Loucy (cell line): ENCODE results near the gene MARK3.

ENCODE experiments used
- H2AFZ ChIP-seq: fragments of 200-600 bp; sonication (generic); 2 replicates; pipeline ENCODE4 v1.6.0; 2016; ENCODE audit warnings: antibody characterized with exemption, mild to moderate bottlenecking, low read length, moderate library complexity
- H3F3A ChIP-seq: fragments of 200-600 bp; 2 replicates; pipeline ENCODE4 v1.6.0; 2016; ENCODE audit warnings: antibody characterized with exemption, low read depth, mild to moderate bottlenecking
- H3K27me3 ChIP-seq: fragments of 200-600 bp; sonication (generic); 2 replicates; pipeline ENCODE4 v1.6.1; 2014; ENCODE audit warnings: low read length, mild to moderate bottlenecking; ENCODE audit not compliant: insufficient read depth, poor library complexity, severe bottlenecking
- H3K36me3 ChIP-seq: fragments of 200-600 bp; sonication (generic); 2 replicates; pipeline ENCODE4 v1.6.1; 2016; ENCODE audit warnings: low read length; ENCODE audit not compliant: insufficient read depth
- H3K4me1 ChIP-seq: fragments of 200-600 bp; sonication (generic); 2 replicates; pipeline ENCODE4 v1.5.1; 2014; ENCODE audit warnings: low read length, mild to moderate bottlenecking; ENCODE audit not compliant: insufficient read depth, poor library complexity, severe bottlenecking
- H3K4me2 ChIP-seq: fragments of 200-600 bp; sonication (generic); 2 replicates; pipeline ENCODE4 v1.6.0; 2014; ENCODE audit warnings: antibody characterized with exemption, low read length, low read depth, mild to moderate bottlenecking; ENCODE audit not compliant: poor library complexity, severe bottlenecking
- H3K4me3 ChIP-seq: fragments of 200-600 bp; sonication (generic); 2 replicates; pipeline ENCODE4 v1.5.1; 2014; ENCODE audit warnings: low read length, mild to moderate bottlenecking, mixed read lengths; ENCODE audit not compliant: poor library complexity, severe bottlenecking
- H3K79me2 ChIP-seq: fragments of 200-600 bp; sonication (generic); 2 replicates; pipeline ENCODE4 v1.6.1; 2014; ENCODE audit warnings: low read length; ENCODE audit not compliant: insufficient read depth
- H3K9ac ChIP-seq: fragments of 200-600 bp; sonication (generic); 2 replicates; pipeline ENCODE4 v1.6.0; 2014; ENCODE audit warnings: mild to moderate bottlenecking, low read depth, low read length, moderate library complexity; ENCODE audit not compliant: poor library complexity, severe bottlenecking
- H3K9me2 ChIP-seq: fragments of 200-600 bp; sonication (generic); replicated peaks from 2 replicates; pipeline ENCODE4 v1.6.1; 2016; ENCODE audit warnings: low read depth, low read length, mixed read lengths
- H3K9me3 ChIP-seq: fragments of 200-600 bp; sonication (generic); 2 replicates; pipeline ENCODE4 v1.6.1; 2014; ENCODE audit warnings: mild to moderate bottlenecking, antibody characterized with exemption, low read length, low read depth; ENCODE audit not compliant: insufficient read depth
- H4K20me1 ChIP-seq: fragments of 200-600 bp; sonication (generic); 2 replicates; pipeline ENCODE4 v1.6.0; 2014; ENCODE audit warnings: antibody characterized with exemption, low read length, mild to moderate bottlenecking; ENCODE audit not compliant: insufficient read depth, poor library complexity, severe bottlenecking
- CTCF ChIP-seq: fragments of 200-600 bp; sonication (generic); conservative IDR thresholded peaks from 2 replicates; pipeline ENCODE4 v1.5.1; 2014; ENCODE audit warnings: mild to moderate bottlenecking, antibody characterized with exemption, low read length
- EZH2phosphoT487 ChIP-seq: fragments of 200-600 bp; IDR thresholded peaks from 2 replicates; pipeline ENCODE4 v1.6.1; 2018; ENCODE audit warnings: antibody characterized with exemption, mild to moderate bottlenecking, moderate library complexity, borderline replicate concordance

MARK3 gene

GRCh38 chr14:103393070-103393469, 7.9 kb downstream of the MARK3 start:
- Histone ChIP-seq H3K9me3 (no peaks in the 10 kb centered on the region), H3K79me2 (peaks cover 98% of the 10 kb centered on the region), H3K36me3 (no peaks in the 10 kb centered on the region), H3K4me2 (peak overlapping the region; percentile 7), H3K4me1 (peaks cover 55% of the 10 kb centered on the region), H3K9ac (no peak overlapping the region), H3K27me3 (no peaks in the 10 kb centered on the region), H3F3A (0 out of 2 replicates have a peak, but pooled peaks cover 5% of the 10 kb centered on the region), H3K4me3 (no peak overlapping the region), H2AFZ (no peak overlapping the region), H4K20me1 (peaks cover 75% of the 10 kb centered on the region), H3K9me2 (no peaks in the 10 kb centered on the region)
- TF ChIP-seq EZH2phosphoT487, result no peak
- TF ChIP-seq CTCF, result no peak

DNA sequence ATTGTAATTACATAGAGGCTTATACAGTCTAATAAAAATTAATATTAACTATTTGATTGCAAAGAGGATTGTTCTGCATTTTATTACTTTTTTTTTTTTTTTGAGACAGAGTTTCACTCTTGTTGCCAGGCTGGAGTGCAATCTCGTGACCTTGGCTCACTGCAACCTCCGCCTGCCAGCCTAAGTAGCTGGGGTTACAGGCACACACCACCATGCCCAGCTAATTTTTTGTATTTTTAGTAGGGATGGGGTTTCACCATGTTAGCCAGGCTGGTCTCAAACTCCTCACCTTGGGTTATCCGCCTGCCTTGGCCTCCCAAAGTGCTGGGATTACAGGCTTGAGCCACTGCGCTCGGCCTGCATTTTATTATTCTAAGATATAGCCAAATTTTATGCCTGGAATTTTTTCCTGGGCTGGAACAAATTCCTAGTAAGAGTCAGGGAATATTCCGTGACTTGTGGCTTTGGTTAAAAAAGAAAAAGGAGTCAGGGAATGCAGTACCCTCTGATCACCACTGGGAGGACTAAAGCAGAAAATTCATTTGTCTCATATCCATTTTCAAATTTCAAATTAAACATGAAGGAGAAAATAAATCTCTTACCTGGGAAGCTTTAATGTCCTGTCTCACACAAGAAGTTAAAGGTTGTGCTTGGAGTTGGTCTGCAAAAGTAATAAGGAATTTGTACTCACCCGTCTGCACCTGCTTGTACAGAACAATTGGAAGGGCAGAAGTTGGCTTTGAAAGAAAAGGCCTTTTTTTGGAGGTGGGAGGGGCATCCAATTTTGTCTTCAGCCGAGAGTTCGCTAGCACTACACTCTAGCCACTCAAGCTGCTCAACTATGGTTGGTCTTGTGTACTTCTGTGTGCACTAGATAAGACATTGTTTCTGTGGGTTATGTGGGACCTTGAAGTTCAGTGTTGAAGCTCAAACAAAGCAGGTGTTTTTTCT, 8.7 kb downstream of the MARK3 start:
- no peak overlapping the region for H3K9ac ChIP-seq
- peak overlapping the region; percentile 30 for H3K4me3 ChIP-seq
- H3K79me2 ChIP-seq, result peaks cover 98% of the 10 kb centered on the region
- peaks cover 55% of the 10 kb centered on the region for H3K4me1 ChIP-seq
- no peaks in the 10 kb centered on the region for H3K27me3 ChIP-seq
- no peak overlapping the region for H2AFZ ChIP-seq
- no peaks in the 10 kb centered on the region for H3K36me3 ChIP-seq
- H3K9me2 ChIP-seq, result no peaks in the 10 kb centered on the region
- H4K20me1 ChIP-seq, result peaks cover 75% of the 10 kb centered on the region
- peak; percentile 79 for TF ChIP-seq CTCF
- TF ChIP-seq EZH2phosphoT487, result no peak
- peak overlapping the region; percentile 53 for H3K4me2 ChIP-seq
- H3K9me3 ChIP-seq, result no peaks in the 10 kb centered on the region
- 0 out of 2 replicates have a peak, but pooled peaks cover 5% of the 10 kb centered on the region for H3F3A ChIP-seq

GRCh38 chr14:103395244-103395643, 10.0 kb downstream of the MARK3 start:
- Histone ChIP-seq H3F3A (0 out of 2 replicates have a peak, but pooled peaks cover 4% of the 10 kb centered on the region), H3K4me1 (peaks cover 56% of the 10 kb centered on the region), H3K9me2 (no peaks in the 10 kb centered on the region), H3K4me2 (peak overlapping the region; percentile 53), H3K9ac (no peak overlapping the region), H3K4me3 (no peak overlapping the region), H4K20me1 (peaks cover 83% of the 10 kb centered on the region), H3K36me3 (no peaks in the 10 kb centered on the region), H2AFZ (no peak overlapping the region), H3K9me3 (no peaks in the 10 kb centered on the region), H3K27me3 (no peaks in the 10 kb centered on the region), H3K79me2 (peaks cover 99% of the 10 kb centered on the region)
- TF ChIP-seq CTCF (no peak), EZH2phosphoT487 (no peak)
